ENCODE measurements around the gene LIPG.

- TF ChIP-seq POLR2A (IDR thresholded peaks at IDR 0.05) (no peak), CTCF (IDR thresholded peaks at IDR 0.05) (no peak)
These were observed 34.8 kb downstream of the LIPG start for GRCh38 chr18:49596687-49597086.
